Sigmoid colon (tissue), 7 donors: Measurements from ENCODE around the gene ORM1. TPM values are rescaled to one million over a fixed set of nuclear protein-coding genes. Genes with fewer than 3 reads are reported as not detected.

ENCODE experiments used
- DNase-seq: peaks from one replicate; pipeline ENCODE4 v3.0.0-alpha.2; 2019
- H3K27ac ChIP-seq, 4 donors: fragments of 200-600 bp; sonication (generic); one replicate each; pipeline ENCODE4 v1.5.1; 2016 to 2019; ENCODE audit warnings: mild to moderate bottlenecking in 1 of 4
- H3K27me3 ChIP-seq, 3 donors: fragments of 200-600 bp; sonication (generic); one replicate each; pipeline ENCODE4 v1.5.1; 2019; ENCODE audit warnings: mild to moderate bottlenecking in 1 of 3
- H3K36me3 ChIP-seq, 4 donors: fragments of 200-600 bp; sonication (generic); one replicate each; pipeline ENCODE4 v1.5.1; 2016 to 2019
- H3K4me1 ChIP-seq, 4 donors: fragments of 200-600 bp; sonication (generic); one replicate each; pipeline ENCODE4 v1.5.1; 2017 to 2019
- H3K4me3 ChIP-seq, 4 donors: fragments of 200-600 bp; sonication (generic); one replicate each; pipeline ENCODE4 v1.5.1; 2017 to 2019; ENCODE audit warnings: mild to moderate bottlenecking in 2 of 4, moderate library complexity in 1 of 4
- H3K9me3 ChIP-seq, 4 donors: fragments of 200-600 bp in 3 of 4; sonication (generic) in 3 of 4; one replicate each; pipeline versions ENCODE4 v1.5.1 to v1.6.1; 2013 to 2019
- EP300 ChIP-seq, 4 donors: sonication (generic); formaldehyde crosslinking; IDR thresholded peaks; one replicate each; pipeline ENCODE4 v1.6.1; 2017; ENCODE audit warnings: antibody characterized with exemption in 4 of 4
- POLR2A ChIP-seq, 2 donors: fragments of 450-650 bp; IDR thresholded peaks; one replicate each; pipeline ENCODE4 v1.6.1; 2016; ENCODE audit warnings: antibody characterized with exemption in 2 of 2, mild to moderate bottlenecking in 2 of 2, moderate library complexity in 2 of 2
- POLR2AphosphoS5 ChIP-seq, 4 donors: sonication (generic); formaldehyde crosslinking; IDR thresholded peaks; one replicate each; pipeline ENCODE4 v1.6.1; 2017; ENCODE audit warnings: antibody characterized with exemption in 4 of 4
- WGBS, 2 donors: extraction: QIAGEN DNeasy Blood & Tissue Kit; methylation state at CpG; one replicate each; pipeline ENCODE4 v1.1.7; 2013; 5-methylcytosine and 5-hydroxymethylcytosine counted together
- intact Hi-C: fragments of 100-400 bp; cut with DNase I; formaldehyde crosslinking; loops from one replicate; pipeline ENCODE4 v1.15.1; 2023
- polyA plus RNA-seq, 3 donors: library from polyadenylated mRNA; stranded (reverse); fragments of 200-250 nt; gene quantifications; one replicate each; pipeline ENCODE4 v1.2.3, GENCODE V29; 2013
- total RNA-seq, 4 donors: library from RNA; depleted of rRNA; stranded (reverse); fragments of >200 nt; gene quantifications; one replicate each; pipeline ENCODE4 v1.1.0, GENCODE V29; 2016
- TF ChIP-seq, protein P1 (sequence below), 4 experiments: fragments of 450-650 bp in 3 of 4; fragments of 200-600 bp in 1 of 4; IDR thresholded peaks; one replicate each; pipeline ENCODE4 v1.5.1; 2016 to 2019; ENCODE audit warnings: antibody characterized with exemption in 4 of 4, mild to moderate bottlenecking in 3 of 4, moderate library complexity in 2 of 4
- donor health status: healthy with polysubstance abuse.
- donor health status: Bipolar disorder and iron deficiency.
- donor health status: healthy.

Gene ORM1
- total and polyA plus RNA-seq, 7 donors, result 1.1 to 1.8 TPM; not detected in 5

DNA sequence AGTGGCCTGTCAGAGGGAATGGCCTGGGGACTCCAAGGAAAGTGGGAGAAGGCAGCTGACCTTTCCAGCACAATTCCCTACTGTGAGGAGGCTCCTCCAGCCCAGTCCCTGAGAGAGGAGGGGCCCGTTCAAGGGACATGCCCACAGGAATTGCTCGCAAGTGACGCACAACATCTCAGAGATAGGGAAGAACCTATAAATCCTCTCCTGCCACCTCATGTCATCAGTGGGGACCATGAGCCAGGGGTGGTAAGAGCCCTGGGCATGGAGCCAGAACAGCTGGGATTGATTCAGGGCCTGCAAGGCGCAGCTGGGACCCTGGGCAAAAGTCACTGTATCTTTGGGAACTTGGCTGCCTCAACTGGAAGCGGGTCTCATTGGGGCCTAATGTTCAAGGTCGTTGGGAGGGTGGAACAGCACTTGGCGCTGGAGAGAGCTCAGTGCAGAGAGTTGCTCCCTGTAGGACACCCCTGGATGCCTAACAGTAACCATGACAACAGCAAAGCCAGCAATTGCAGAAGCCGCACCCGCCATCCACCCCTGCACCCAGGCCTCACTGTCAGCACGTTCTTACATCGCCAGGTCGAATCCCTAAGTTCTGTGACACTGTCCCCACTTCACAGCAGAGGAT lies 41.3 kb upstream of the ORM1 start:
- H3K36me3 ChIP-seq, result no peaks in the 10 kb centered on the region
- H3K27me3 ChIP-seq, result no peaks in the 10 kb centered on the region
- WGBS, 2 donors, result 71 to 81% methylated on average over 12 of the region's 12 CpGs
- intact Hi-C loops, result no loop called here
- TF ChIP-seq, protein P1, sequence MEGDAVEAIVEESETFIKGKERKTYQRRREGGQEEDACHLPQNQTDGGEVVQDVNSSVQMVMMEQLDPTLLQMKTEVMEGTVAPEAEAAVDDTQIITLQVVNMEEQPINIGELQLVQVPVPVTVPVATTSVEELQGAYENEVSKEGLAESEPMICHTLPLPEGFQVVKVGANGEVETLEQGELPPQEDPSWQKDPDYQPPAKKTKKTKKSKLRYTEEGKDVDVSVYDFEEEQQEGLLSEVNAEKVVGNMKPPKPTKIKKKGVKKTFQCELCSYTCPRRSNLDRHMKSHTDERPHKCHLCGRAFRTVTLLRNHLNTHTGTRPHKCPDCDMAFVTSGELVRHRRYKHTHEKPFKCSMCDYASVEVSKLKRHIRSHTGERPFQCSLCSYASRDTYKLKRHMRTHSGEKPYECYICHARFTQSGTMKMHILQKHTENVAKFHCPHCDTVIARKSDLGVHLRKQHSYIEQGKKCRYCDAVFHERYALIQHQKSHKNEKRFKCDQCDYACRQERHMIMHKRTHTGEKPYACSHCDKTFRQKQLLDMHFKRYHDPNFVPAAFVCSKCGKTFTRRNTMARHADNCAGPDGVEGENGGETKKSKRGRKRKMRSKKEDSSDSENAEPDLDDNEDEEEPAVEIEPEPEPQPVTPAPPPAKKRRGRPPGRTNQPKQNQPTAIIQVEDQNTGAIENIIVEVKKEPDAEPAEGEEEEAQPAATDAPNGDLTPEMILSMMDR (IDR thresholded peaks at IDR 0.05), result no peak
- TF ChIP-seq EP300 (IDR thresholded peaks at IDR 0.05) (no peak), POLR2A (IDR thresholded peaks at IDR 0.05) (no peak), POLR2AphosphoS5 (IDR thresholded peaks at IDR 0.05) (no peak)
- no peaks in the 10 kb centered on the region for H3K9me3 ChIP-seq
- no peaks in the 10 kb centered on the region for H3K4me1 ChIP-seq
- DNase-seq, result peak; percentile 54
- H3K27ac ChIP-seq, result no peak overlapping the region
- no peak overlapping the region for H3K4me3 ChIP-seq

DNA sequence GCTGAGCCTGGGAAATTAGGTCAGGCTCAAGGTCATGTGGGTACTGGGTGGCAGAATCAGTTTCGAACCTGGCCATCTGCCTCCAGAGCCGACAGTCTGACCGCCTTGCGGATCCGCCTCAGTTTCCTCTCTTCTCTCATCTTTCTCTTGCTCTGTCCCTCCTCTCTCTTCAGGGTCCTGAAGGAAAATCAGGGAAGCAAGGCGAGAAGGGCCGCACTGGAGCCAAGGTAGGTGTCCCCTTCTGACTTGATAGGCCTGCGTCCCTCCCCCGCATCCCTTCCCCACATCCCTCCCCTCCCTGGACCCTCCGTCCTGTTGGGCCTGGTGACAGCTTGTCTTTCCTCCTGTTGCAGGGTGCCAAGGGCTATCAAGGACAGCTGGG lies 40.8 kb upstream of the ORM1 start:
- Histone ChIP-seq H3K27me3 (no peaks in the 10 kb centered on the region), H3K4me3 (no peak overlapping the region), H3K9me3 (no peaks in the 10 kb centered on the region), H3K27ac (no peak overlapping the region), H3K36me3 (no peaks in the 10 kb centered on the region), H3K4me1 (no peaks in the 10 kb centered on the region)
- WGBS, 2 donors, result 93 to 95% methylated on average over 10 of the region's 10 CpGs
- no peak for DNase-seq
- no peak for TF ChIP-seq POLR2AphosphoS5 (IDR thresholded peaks at IDR 0.05)
- no peak for TF ChIP-seq POLR2A (IDR thresholded peaks at IDR 0.05)
- TF ChIP-seq, protein P1 (IDR thresholded peaks at IDR 0.05), result no peak
- no peak for TF ChIP-seq EP300 (IDR thresholded peaks at IDR 0.05)
- intact Hi-C loops, result no loop called here

DNA sequence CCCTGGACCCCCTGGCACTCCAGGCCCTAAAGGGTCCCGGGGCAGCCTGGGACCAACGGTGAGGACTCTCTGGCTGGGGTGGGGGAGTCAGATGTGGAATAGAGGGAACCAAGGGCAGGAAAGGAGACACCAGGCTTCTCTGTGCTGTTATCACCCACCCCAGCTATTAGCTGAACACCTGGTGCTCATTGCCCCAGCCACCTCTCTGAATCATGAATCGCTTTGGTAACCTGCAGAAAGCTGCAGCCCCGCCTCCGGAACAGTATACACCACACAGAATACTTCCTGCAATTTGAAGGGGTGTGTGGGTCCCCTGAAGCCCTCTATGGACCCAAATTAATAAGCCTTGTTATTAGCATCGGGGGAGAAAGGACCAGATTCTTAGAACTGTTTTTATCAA lies 40.4 kb upstream of the ORM1 start:
- TF ChIP-seq POLR2A (IDR thresholded peaks at IDR 0.05), result no peak
- TF ChIP-seq EP300 (IDR thresholded peaks at IDR 0.05), result no peak
- TF ChIP-seq, protein P1 (IDR thresholded peaks at IDR 0.05), result no peak
- no peak for TF ChIP-seq POLR2AphosphoS5 (IDR thresholded peaks at IDR 0.05)
- Histone ChIP-seq H3K4me3 (no peak overlapping the region), H3K36me3 (no peaks in the 10 kb centered on the region), H3K9me3 (no peaks in the 10 kb centered on the region), H3K4me1 (peaks cover 0 to under 1% (median 0%) of the 10 kb centered on the region in 4 donors), H3K27ac (no peak overlapping the region), H3K27me3 (no peaks in the 10 kb centered on the region)
- WGBS, 2 donors, result 73 to 77% methylated on average over 6 of the region's 6 CpGs
- no peak for DNase-seq
- intact Hi-C loops, result no loop called here

DNA sequence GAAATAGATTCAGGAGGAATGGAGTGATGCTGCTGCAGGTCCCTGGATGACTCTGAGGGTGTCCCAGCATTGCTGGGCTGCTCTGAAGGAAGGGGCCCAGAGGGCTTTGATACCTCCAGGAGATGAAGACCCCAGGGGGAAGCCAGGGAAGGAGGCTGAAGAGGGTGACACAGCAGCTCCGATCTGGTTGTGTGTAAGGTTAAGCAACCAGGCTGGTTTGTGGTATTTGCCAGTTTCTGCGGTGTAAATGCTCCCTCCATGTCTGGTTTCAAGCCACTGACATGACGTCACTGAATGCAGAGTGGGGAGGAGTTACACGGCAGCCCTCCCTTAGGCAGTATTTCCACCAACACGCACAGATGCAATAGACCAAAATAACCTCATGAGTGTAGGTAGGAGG lies 40.0 kb upstream of the ORM1 start:
- Histone ChIP-seq H3K9me3 (no peaks in the 10 kb centered on the region), H3K4me3 (no peak overlapping the region), H3K27ac (no peak overlapping the region), H3K27me3 (no peaks in the 10 kb centered on the region), H3K36me3 (no peaks in the 10 kb centered on the region), H3K4me1 (peaks cover 0 to 4% (median 0%) of the 10 kb centered on the region in 4 donors)
- intact Hi-C loops, result no loop called here
- DNase-seq, result peak; percentile 39
- 59 to 64% methylated on average over 5 of the region's 5 CpGs for WGBS, 2 donors
- TF ChIP-seq POLR2AphosphoS5 (IDR thresholded peaks at IDR 0.05) (no peak), EP300 (IDR thresholded peaks at IDR 0.05) (no peak), POLR2A (IDR thresholded peaks at IDR 0.05) (no peak)
- TF ChIP-seq, protein P1 (IDR thresholded peaks at IDR 0.05), result no peak
